ENCODE data around the gene BLOC1S2. TPM values are rescaled to one million over a fixed set of nuclear protein-coding genes. Genes with fewer than 3 reads are reported as not detected.

BLOC1S2 gene
- total RNA-seq, 1 donor from 2014 or later = 9.9 TPM

Small RNA genes lying within 50 kb of the gene (small RNA-seq; reads per million reads assigned to genes)
- gene RNU6-422P (not detected), gene SNORA12 (23.7 reads per million, percentile 94 among the genes with 10 or more reads in this experiment)

Other genes starting within 250 kb of the BLOC1S2 start
- gene CPN1, start 204.8 kb downstream of the BLOC1S2 start, total RNA-seq = not detected
- gene ERLIN1, start 100.7 kb downstream of the BLOC1S2 start, total RNA-seq = 19.3 TPM
- gene CHUK, start 57.1 kb downstream of the BLOC1S2 start, total RNA-seq = 9.4 TPM
- gene CWF19L1, start 19.0 kb downstream of the BLOC1S2 start, total RNA-seq = 29.2 TPM
- gene PKD2L1, start 43.5 kb upstream of the BLOC1S2 start, total RNA-seq = not detected
- 115 TPM for gene SCD, start 60.6 kb upstream of the BLOC1S2 start, total RNA-seq
- gene WNT8B, start 176.3 kb upstream of the BLOC1S2 start, total RNA-seq = not detected
- gene SEC31B, start 233.2 kb upstream of the BLOC1S2 start, total RNA-seq = 2.6 TPM
- 95.0 TPM for gene NDUFB8, start 243.2 kb upstream of the BLOC1S2 start, total RNA-seq
- gene HIF1AN, start 249.3 kb upstream of the BLOC1S2 start, total RNA-seq = 19.3 TPM

Measured in skeletal muscle tissue (tissue), 2 donors.